Ramos (cell line): ENCODE data around the gene UNC93A.

Source experiments
- in situ Hi-C: fragments of 300-500 bp; cut with MboI; formaldehyde crosslinking; loops from one replicate; pipeline ENCODE4 v1.14.3; 2022; ENCODE audit warnings: low sequenced_read_pairs; ENCODE audit not compliant: unreplicated experiment

UNC93A gene

GRCh38 chr6:167292301-167293087 is 1.4 kb downstream of the UNC93A start:
- in situ Hi-C loops: loop anchor here (10.0 kb wide), 1 partner anchor 518 kb away; no protein-coding TSS in a partner anchor

DNA sequence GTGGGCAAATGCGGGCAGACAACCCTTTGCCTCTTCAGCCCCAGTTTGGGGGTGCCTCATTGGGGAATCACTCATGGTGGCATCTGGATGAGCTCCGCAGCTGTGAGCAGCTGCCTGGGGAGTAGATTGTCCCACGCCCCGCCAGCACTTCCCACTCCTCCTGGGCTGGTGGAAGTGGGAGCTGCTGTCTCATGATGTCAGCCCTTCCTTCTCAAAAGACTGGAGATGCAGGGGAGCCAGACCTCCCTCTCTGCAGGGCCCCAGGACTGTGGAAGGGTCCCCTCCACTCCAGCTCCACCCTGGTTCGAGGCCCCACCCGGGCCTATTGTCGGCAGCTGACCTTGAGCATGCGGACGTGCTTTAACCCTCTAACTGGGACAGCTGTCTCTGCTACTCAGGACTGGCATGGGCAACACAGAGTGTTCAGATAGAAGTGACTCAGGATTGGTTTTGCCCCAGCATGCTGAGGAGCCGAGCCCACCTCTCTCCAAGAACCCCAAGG is 2.0 kb downstream of the UNC93A start:
- in situ Hi-C loops: loop anchor here (10.0 kb wide), 1 partner anchor 518 kb away; no protein-coding TSS in a partner anchor

DNA sequence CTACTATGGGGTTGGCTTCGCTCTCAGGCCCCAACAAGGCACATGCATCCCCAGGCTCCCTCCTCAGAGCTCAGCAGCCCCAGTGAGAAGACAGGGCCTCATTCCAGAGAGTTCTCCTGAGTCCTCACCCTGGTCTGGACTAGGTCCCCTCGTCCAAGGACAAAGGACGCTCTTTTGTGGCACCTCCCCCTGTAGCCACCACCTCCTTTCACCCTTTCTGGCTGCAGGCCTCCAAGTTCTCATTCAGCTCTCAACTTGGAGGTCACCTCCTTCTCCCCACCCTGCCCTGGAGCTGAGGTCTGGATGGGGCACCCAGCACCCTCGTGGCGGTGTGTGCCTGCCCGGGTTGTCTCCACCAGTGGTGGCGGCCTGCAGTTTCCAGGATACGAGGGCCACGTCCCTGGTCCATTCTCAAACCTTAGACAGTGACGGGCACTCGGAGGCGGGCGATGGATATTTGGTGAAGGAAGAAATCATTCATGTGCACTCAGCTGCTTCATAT is 2.5 kb downstream of the UNC93A start:
- in situ Hi-C loops: loop anchor here (10.0 kb wide), 1 partner anchor 519 kb away; no protein-coding TSS in a partner anchor

GRCh38 chr6:167294241-167294640 is 3.1 kb downstream of the UNC93A start:
- in situ Hi-C loops: loop anchor here (10.0 kb wide), 1 partner anchor 519 kb away; no protein-coding TSS in a partner anchor

- in situ Hi-C loops: loop anchor here (10.0 kb wide), 1 partner anchor 520 kb away; no protein-coding TSS in a partner anchor
These were observed 3.8 kb downstream of the UNC93A start for GRCh38 chr6:167294651-167295494.

DNA sequence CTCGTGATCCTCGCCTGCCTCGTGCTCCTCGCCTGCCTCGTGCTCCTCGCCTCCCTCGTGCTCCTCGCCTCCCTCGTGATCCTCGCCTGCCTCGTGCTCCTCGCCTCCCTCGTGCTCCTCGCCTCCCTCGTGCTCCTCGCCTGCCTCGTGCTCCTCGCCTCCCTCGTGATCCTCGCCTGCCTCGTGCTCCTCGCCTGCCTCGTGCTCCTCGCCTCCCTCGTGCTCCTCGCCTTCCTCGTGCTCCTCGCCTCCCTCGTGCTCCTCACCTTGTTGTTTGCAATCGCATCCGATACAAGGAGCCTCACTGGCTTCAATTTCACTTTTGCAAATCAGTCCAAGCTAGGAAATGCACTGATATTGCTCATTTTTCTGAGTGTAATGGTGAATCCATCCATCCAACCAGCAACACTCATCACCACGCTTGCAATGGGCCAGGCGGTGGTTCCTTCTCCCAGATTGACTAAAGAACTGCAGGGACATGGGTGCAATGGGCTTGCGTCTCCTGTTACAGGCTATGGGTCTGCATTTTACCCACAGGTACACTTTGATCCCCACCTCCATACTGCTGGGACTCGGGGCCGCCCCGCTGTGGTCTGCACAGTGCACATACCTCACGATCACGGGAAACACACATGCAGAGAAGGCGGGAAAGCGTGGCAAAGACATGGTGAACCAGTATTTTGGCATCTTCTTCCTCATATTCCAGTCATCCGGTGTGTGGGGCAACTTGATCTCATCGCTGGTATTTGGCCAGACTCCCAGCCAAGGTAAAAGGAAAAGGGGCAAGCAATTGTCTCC is 4.6 kb downstream of the UNC93A start:
- in situ Hi-C loops: loop anchor here (10.0 kb wide), 1 partner anchor 521 kb away; no protein-coding TSS in a partner anchor

DNA sequence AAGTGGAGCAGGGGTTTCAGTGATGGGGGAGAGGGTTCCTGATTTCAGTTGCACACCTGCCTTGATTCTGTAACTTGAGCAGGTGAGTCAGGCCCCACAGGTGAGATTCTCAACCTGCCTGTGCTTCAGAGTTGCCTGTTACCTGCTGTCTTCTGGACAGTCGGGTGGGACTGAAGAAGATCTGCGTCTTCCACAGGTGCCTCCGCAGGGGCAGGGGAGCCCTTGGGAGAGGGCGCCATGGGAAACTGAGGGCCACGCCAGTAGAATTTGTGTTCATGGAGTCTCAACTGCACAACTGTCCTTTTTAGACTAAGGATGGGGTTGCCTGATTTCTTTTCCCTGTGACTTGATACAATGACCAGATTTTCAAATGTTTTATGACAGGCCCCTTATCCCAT is 5.2 kb downstream of the UNC93A start:
- in situ Hi-C loops: loop anchor here (10.0 kb wide), 1 partner anchor 521 kb away; no protein-coding TSS in a partner anchor

DNA sequence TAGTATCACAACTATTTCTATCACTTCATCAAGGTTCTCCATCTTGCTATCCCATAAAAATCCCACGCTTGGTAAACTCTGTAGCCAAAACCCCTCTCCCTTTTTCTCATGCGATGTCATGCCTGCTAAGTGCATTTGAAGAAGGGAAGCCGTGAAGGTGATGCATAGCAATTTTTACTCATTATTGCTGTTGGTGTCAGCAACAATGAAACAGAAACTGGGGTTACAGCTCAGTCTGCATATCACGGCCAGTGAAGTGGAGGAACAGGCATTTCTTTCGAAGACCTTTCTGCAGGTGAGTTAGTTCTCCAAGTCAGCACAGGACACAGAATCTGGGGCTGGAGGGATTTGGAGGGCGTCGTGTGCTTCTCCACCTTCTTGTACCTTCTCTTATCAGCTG is 5.8 kb downstream of the UNC93A start:
- in situ Hi-C loops: loop anchor here (10.0 kb wide), 1 partner anchor 522 kb away; no protein-coding TSS in a partner anchor

GRCh38 chr6:167298127-167298526 is 7.0 kb downstream of the UNC93A start:
- in situ Hi-C loops: loop anchor here (10.0 kb wide), 1 partner anchor 523 kb away; no protein-coding TSS in a partner anchor

DNA sequence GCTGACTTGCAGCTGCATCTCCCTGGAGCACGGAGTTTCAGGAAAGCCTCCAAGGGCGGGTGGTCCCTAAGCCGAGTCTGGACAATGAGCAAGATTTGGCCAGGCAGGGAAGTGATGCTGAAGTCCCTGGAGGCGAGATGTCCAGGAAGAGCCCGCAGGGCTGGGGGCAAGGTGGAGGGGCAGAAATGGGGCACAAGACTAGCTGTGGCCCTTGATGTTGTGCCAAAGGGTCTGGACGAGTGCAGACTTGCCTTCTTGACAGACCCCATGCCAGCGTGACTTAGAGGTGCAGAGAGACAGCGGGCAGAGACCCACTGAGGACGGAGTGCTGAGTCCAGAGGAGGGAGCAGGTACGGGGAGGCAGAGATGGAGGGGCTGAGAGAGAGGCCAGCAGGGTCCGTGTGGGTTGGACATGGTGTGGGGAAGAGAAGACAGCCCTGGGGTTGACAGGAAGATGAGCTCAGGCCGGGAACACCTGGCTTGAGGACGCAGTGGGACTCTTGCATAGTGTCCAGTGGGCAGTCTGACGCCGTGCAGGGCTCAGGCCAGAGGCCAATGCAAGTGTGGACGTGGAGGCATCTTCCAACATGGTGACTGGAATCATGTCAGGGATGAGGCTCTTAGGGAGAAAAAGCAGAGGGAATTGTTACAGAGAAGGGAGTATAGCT is 8.7 kb downstream of the UNC93A start:
- in situ Hi-C loops: loop anchor here (10.0 kb wide), 1 partner anchor 525 kb away; no protein-coding TSS in a partner anchor

DNA sequence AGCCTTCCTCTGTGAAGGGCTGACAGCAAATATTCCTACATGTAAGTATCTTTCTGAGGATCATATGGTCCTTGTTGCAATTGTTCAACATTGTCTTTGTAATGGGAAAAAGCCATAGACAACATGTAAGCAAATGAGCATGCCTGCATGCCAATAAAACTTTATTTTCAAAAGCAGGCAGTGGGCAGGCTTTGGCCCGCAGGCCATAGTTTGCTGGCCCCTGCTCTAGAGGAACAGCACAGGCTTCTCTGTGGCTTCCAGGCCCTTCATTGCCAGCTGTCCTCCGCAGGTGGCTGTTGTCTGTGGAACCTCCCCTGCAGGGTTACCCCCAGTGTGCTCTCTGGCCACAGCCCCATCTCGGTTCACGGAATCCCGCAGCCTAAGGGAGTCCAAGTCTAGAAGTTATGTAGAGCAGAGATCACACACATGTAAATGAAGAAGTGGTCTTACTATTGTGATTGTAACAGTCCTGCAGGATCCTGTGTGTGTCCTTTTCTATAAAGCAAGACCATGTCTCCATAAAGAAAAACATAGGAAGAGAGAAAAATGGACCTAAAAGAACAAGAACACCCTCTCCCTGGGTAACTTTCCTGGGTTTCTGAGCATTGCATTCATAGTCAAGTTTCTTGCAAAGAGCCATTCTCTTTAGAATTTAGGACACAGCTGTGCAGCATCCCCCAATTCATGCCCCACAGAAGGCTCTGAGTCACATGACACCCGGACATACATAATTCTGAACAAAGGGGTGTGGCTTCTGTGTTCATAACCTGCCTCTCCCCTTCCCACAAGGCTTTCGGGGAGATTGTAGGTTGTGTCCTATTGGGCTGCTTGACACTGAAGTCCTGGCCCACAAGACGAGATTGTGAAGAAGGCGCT is 10.0 kb downstream of the UNC93A start:
- in situ Hi-C loops: no loop called here

- in situ Hi-C loops: no loop called here
These were observed 11.0 kb downstream of the UNC93A start for GRCh38 chr6:167302074-167302473.

GRCh38 chr6:167302796-167303195 is 11.7 kb downstream of the UNC93A start:
- in situ Hi-C loops: no loop called here

DNA sequence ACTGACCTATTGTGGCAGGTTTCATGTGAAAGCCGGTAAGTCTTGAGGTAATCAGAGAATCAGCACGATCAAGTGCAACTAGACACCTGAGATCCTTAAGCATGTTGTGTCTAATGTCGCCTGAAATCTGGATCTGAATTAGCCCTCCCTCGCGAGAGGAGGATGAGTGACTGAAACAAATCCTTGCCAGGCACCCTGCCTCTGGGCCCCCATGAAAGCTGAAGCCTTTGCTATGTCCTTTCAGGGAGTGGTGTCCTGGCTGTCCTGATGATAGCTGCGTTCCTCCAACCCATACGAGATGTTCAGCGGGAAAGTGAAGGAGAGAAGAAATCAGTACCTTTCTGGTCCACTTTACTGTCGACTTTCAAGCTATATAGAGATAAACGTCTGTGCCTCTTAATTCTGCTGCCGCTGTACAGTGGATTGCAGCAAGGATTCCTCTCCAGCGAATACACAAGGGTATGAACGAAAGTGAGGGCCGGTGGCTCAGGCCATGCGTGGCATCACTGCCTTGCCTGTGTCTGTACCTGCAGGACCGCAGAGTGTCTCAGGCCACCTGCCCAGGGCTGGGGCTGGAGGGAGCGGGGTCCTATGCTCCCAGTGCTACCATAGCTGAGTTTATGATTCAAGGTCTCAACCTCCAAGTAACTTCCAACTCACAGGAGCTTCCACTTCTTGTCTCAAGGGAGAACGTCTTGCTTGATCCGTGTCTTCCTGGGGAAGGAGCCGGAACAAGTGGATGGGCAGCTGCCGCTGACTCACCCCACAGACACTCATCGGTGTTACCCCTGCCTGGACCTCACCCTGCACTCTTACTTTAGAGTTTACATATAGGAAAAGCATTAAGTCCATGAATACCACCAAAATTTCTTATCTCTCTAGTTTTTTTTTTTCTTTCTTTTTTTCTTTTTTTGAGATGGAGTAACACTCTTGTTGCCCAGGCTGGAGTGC is 12.8 kb downstream of the UNC93A start:
- in situ Hi-C loops: no loop called here

GRCh38 chr6:167304912-167305311 is 13.8 kb downstream of the UNC93A start:
- in situ Hi-C loops: no loop called here

DNA sequence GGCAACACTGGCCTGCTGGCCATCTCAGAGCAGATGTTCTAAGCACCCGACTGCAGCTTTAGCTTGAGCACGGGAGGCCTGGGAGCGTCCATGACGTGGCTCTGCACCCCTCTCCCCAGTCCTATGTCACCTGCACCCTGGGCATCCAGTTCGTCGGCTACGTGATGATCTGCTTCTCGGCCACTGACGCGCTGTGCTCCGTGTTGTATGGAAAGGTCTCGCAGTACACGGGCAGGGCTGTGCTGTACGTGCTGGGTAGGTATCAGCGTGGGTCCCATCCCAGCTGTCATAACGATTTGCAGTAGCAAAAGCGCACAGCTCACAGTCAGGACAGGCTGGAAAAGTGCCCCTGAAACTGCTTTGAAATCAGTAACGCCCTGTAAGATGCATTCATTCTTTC is 14.7 kb downstream of the UNC93A start:
- in situ Hi-C loops: no loop called here

GRCh38 chr6:167306401-167306998 is 15.4 kb downstream of the UNC93A start:
- in situ Hi-C loops: no loop called here
